RPMI7951 (cell line): ENCODE results near the gene CMBL. TPM values are rescaled to one million over a fixed set of nuclear protein-coding genes. Genes with fewer than 3 reads are reported as not detected.
A peak's percentile ranks its signal among the peaks of the same experiment; 100 is the strongest.
"Not testable (repeated sequence)": the region's sequence is repeated elsewhere in the genome, so short reads cannot be mapped to it uniquely, and the experiment has no call there.

Experiments
- DNase-seq: peaks from one replicate; pipeline ENCODE4 v3.0.0-alpha.2; 2012; ENCODE audit warnings: low read depth
- total RNA-seq: library from RNA; depleted of rRNA; stranded (reverse); fragments of >200 nt; shearing (Covaris generic); gene quantifications from 2 replicates; pipeline ENCODE4 v1.2.3, GENCODE V29; 2014

Gene CMBL
- total RNA-seq, 1 experiment from 2014 or later = 4.1 TPM

- DNase-seq = peak; percentile 47
Observed at GRCh38 chr5:10285362-10285761, 22.3 kb downstream of the CMBL start.

GRCh38 chr5:10283927-10284635 is 23.6 kb downstream of the CMBL start:
- DNase-seq = peak; percentile 64

- DNase-seq = no peak
Observed at GRCh38 chr5:10279925-10280720, 27.6 kb downstream of the CMBL start.

GRCh38 chr5:10279328-10279727 is 28.4 kb downstream of the CMBL start:
- no peak for DNase-seq

GRCh38 chr5:10278658-10279279 is 28.9 kb downstream of the CMBL start:
- DNase-seq = no peak

GRCh38 chr5:10277773-10278630 is 29.7 kb downstream of the CMBL start:
- DNase-seq = no peak

GRCh38 chr5:10276691-10277090 is 31.0 kb downstream of the CMBL start:
- no peak for DNase-seq

- no peak for DNase-seq
Observed at GRCh38 chr5:10275991-10276390, 31.7 kb downstream of the CMBL start.

- no peak for DNase-seq
Observed at GRCh38 chr5:10275460-10275859, 32.2 kb downstream of the CMBL start.

GRCh38 chr5:10272875-10273209 is 34.9 kb downstream of the CMBL start:
- DNase-seq = not testable (repeated sequence)

GRCh38 chr5:10272053-10272874 is 35.4 kb downstream of the CMBL start:
- DNase-seq = no peak

GRCh38 chr5:10268100-10268499 is 39.6 kb downstream of the CMBL start:
- no peak for DNase-seq

- no peak for DNase-seq
Observed at GRCh38 chr5:10266839-10267238, 40.9 kb downstream of the CMBL start.

- DNase-seq = no peak
Observed at GRCh38 chr5:10266137-10266536, 41.6 kb downstream of the CMBL start.

- DNase-seq = no peak
Observed at GRCh38 chr5:10265245-10266109, 42.2 kb downstream of the CMBL start.

GRCh38 chr5:10264604-10265003 is 43.1 kb downstream of the CMBL start:
- no peak for DNase-seq

- no peak for DNase-seq
Observed at GRCh38 chr5:10262995-10263394, 44.7 kb downstream of the CMBL start.

- no peak for DNase-seq
Observed at GRCh38 chr5:10262121-10262774, 45.5 kb downstream of the CMBL start.

GRCh38 chr5:10261065-10261464 is 46.6 kb downstream of the CMBL start:
- no peak for DNase-seq

GRCh38 chr5:10259899-10260298 is 47.8 kb downstream of the CMBL start:
- no peak for DNase-seq
